T-helper 2 cell (primary cell): ENCODE data around the gene SLC4A2.
A peak's percentile ranks its signal among the peaks of the same experiment; 100 is the strongest.
"Not testable (repeated sequence)": the region's sequence is repeated elsewhere in the genome, so short reads cannot be mapped to it uniquely, and the experiment has no call there.

Experiments used
- DNase-seq, 5 experiments: peaks; one replicate each; pipeline versions ENCODE4 v3.0.0 to v3.0.0-alpha.2; 2012 to 2022
- total RNA-seq, 2 donors: gene quantifications; one replicate each; lab custom pipeline; 2026; lab: John Stamatoyannopoulos, UW

The SLC4A2 gene, protein sequence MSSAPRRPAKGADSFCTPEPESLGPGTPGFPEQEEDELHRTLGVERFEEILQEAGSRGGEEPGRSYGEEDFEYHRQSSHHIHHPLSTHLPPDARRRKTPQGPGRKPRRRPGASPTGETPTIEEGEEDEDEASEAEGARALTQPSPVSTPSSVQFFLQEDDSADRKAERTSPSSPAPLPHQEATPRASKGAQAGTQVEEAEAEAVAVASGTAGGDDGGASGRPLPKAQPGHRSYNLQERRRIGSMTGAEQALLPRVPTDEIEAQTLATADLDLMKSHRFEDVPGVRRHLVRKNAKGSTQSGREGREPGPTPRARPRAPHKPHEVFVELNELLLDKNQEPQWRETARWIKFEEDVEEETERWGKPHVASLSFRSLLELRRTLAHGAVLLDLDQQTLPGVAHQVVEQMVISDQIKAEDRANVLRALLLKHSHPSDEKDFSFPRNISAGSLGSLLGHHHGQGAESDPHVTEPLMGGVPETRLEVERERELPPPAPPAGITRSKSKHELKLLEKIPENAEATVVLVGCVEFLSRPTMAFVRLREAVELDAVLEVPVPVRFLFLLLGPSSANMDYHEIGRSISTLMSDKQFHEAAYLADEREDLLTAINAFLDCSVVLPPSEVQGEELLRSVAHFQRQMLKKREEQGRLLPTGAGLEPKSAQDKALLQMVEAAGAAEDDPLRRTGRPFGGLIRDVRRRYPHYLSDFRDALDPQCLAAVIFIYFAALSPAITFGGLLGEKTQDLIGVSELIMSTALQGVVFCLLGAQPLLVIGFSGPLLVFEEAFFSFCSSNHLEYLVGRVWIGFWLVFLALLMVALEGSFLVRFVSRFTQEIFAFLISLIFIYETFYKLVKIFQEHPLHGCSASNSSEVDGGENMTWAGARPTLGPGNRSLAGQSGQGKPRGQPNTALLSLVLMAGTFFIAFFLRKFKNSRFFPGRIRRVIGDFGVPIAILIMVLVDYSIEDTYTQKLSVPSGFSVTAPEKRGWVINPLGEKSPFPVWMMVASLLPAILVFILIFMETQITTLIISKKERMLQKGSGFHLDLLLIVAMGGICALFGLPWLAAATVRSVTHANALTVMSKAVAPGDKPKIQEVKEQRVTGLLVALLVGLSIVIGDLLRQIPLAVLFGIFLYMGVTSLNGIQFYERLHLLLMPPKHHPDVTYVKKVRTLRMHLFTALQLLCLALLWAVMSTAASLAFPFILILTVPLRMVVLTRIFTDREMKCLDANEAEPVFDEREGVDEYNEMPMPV
- total RNA-seq: 36.8 to 39.7 reads per million in 2 donors

DNA sequence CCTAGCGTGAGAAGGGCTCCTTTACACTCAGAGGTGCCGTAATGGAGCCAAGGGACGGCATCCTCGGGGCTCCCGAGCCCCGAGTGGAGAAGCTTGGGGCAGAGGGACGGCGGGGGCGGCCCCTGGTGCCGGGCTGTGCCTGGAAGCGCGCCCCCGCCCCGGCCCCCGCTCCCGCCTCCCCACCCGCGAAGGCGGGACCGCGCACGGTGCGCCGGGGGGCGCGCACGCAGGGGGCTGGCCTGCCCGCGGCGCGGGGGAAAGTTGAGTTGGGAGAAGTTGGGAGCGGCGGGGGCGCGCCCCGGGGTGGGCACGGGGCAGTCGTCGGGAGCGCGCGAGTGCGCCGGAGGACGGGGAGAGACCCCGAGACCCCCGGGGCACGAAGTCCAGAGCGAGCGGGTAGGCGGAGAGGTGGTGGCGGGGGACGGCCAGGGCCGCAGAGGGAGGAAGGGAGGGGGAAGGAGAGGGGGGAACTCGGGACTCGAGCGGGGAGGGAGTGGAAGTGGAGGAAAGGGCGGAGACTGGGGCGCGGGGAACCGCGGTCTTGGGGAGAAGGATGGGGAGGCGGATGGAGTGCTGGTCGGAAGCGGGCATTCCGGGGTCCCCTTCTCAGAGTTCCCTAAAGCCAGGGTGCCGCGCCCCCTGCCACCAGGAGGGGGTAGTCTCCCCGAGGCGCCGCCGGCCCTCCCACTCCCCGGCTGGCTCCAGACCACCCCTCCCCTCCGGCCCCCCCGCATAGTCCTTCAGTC, at the start of gene SLC4A2:
TSS of gene SLC4A2 (plus strand) at position 223 of the 746 bp plus-strand sequence. CDS start 2,399 bp downstream, outside the sequence.
- DNase-seq: peak; percentile 47 to 84 (median 60)

DNA sequence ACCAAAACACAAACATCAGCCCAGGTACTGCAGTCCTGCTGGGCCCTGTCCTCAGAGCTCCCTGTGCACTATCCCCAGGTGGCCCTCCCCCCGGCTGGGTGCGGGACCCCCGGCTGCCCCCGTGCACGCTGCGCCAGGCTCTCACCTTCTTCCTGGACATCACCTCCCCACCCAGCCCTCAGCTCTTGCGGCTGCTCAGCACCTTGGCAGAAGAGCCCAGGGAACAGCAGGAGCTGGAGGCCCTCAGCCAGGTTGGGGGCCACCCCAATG, 49.4 kb upstream of the SLC4A2 start:
- DNase-seq: no peak

- DNase-seq: peak in 1 of 5 experiments; percentile 71
Measured at GRCh38 chr7:151010307-151011096, 48.9 kb upstream of the SLC4A2 start.

DNA sequence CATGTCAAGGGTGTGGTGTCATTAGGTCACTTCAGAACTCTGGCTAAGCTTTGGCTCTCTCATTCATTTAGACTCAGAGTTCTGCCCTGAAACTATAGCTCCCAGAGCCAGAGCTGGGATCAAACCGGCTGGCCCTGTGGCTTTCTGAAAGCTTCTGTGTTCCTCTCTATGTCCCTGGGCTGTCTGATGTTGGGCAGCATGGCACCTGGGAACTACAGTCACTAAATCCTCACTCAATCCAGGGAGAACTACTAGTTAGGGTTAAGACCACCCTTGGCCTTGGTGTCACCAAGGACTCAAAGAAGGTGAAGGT, 48.3 kb upstream of the SLC4A2 start:
- DNase-seq: no peak

GRCh38 chr7:151011616-151012015, 47.8 kb upstream of the SLC4A2 start:
- not testable (repeated sequence) for DNase-seq

DNA sequence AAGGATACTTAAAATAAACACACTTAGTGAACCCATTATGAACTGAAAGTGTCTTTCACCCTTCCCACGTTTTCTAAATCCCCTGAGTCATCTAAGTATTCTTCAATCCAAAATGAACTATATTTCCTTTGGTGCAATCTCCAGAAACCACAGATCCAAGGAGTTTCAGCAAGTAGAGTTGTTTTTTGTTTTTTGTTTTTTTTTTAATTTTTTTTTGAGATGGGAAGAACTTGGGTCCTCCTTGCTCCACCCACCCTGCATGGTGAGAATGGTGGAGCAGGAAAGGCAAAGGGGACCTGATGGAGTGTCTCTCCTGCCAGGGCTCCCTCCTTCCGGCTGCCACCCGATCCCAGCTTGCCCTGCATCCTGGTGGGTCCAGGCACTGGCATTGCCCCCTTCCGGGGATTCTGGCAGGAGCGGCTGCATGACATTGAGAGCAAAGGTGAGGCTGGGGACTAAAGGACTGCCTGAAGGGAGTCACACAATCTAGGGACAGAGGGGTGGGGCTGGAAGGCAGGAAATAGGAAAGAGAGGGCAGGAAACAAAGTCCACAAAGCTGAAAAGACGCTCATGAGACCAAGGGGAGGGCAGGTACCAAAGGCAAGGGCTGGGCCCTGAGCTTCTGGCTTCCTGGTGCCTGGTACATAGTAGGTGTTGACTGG, 47.2 kb upstream of the SLC4A2 start:
- DNase-seq: no peak

DNA sequence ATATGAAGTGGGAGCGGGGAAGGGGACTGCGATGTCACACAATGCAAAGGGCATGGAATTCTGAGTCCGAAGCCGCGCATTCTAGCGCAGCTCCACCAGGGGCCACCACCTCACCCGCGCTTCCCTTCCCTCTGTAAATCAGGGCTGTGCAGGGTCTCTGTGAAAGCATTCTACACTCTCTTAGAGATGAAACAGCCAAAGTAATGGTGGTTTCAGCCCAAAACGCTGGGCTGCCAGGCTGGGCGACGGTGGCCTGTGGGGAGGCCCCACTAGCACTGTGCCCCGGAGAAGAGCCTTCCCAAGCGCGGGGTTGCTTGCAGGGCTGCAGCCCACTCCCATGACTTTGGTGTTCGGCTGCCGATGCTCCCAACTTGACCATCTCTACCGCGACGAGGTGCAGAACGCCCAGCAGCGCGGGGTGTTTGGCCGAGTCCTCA, 46.5 kb upstream of the SLC4A2 start:
- no peak for DNase-seq

DNA sequence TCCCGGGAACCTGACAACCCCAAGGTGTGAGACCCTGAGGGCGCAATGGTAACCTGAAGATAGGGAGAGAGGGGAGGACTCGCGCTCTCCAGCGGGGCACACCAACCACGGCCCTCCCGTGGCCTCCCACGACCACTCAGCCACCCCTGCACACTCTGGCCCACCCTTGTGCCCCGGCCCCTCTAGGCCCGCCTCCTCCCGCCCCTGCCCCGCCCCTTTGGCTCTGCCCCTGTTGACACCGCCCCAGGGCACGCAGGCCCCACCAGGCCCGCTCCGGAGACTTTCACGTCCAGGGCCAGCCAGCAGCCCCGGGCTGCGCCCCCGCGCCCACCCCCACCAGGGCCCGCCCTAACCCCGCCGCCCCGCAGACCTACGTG, 46.0 kb upstream of the SLC4A2 start:
- no peak for DNase-seq

DNA sequence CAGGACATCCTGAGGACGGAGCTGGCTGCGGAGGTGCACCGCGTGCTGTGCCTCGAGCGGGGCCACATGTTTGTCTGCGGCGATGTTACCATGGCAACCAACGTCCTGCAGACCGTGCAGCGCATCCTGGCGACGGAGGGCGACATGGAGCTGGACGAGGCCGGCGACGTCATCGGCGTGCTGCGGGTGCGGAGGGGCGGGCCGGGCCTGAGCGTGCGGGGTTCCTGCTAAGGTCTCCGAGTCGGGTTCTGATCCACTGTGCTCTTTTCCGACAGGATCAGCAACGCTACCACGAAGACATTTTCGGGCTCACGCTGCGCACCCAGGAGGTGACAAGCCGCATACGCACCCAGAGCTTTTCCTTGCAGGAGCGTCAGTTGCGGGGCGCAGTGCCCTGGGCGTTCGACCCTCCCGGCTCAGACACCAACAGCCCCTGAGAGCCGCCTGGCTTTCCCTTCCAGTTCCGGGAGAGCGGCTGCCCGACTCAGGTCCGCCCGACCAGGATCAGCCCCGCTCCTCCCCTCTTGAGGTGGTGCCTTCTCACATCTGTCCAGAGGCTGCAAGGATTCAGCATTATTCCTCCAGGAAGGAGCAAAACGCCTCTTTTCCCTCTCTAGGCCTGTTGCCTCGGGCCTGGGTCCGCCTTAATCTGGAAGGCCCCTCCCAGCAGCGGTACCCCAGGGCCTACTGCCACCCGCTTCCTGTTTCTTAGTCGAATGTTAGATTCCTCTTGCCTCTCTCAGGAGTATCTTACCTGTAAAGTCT, 45.5 kb upstream of the SLC4A2 start:
- peak; percentile 75 to 98 (median 94) for DNase-seq

- peak in 1 of 5 experiments; percentile 71 for DNase-seq
Measured at GRCh38 chr7:151014950-151015349, 44.4 kb upstream of the SLC4A2 start.

GRCh38 chr7:151015967-151016366, 43.4 kb upstream of the SLC4A2 start:
- no peak for DNase-seq

DNA sequence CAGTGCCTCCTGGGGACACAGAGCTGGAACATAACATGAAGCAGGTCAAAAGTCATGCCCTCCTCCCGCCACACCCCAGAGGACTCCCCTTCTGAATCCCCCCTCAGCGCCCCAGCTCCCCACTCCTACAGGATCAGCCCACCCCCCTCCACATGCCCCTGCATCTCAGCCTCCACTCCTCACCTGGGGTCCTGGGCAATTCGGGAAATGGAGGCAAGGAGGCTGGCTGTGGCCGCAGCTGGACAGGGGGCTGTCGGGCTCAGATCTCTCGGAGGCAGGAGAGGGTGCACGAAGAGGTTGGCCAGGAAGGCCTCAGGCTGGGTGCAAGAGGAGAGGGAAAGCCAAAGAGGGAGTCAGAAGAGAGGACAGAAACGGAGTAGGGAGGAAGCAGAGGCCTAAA, 42.9 kb upstream of the SLC4A2 start:
- DNase-seq: no peak

- no peak for DNase-seq
Measured at GRCh38 chr7:151016942-151017341, 42.4 kb upstream of the SLC4A2 start.

- peak in 1 of 5 experiments; percentile 18 for DNase-seq
Measured at GRCh38 chr7:151017370-151017952, 41.9 kb upstream of the SLC4A2 start.

DNA sequence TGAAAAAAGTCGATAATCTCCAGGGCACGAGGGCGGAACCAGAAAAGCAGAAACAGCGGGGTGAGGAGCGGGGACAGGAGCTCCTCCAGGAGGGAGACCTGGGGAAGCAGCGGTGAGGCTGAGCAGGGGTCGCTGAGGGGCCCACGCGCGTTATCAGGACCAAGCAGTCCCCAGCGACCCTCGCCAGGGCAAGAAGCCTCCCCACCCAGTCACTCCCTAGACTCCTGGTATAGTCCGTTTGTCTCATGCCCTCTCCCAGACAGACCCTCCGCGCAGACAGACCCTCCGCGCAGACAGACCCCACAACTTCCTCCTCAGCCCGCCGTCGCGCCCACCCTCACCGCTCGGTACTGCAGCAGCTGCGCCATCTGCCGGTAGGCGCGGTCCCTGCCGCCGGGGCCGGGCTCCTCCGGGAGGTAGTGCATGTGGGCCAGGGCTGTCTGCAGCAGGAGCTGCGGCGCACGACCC, 41.4 kb upstream of the SLC4A2 start:
- peak; percentile 68 to 77 (median 73) for DNase-seq

GRCh38 chr7:151018421-151019129, 40.8 kb upstream of the SLC4A2 start:
- peak in 3 of 5 experiments; percentile 32 to 75 (median 52) for DNase-seq

GRCh38 chr7:151019130-151019447, 40.3 kb upstream of the SLC4A2 start:
- DNase-seq: no peak

DNA sequence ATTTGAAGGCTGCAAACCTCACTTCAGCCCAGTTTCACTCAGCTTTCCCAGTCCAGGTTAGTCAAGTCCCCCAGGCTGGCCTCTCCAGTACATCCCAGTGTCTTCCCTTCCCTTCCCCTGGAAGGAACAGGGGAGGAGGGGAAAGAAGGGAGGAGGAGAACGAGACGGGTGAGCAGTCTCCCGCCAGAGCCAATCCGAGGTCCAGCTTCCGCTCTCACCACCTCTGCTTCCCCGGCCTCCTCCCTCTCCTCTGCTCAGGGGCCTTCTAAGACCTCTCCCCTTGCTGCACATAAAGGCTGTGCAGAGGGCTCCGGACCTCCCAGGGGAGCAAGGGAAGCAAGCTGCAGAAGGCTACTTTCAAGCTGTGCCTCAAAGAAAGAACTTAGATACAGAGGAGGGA, 39.2 kb upstream of the SLC4A2 start:
- DNase-seq: no peak

DNA sequence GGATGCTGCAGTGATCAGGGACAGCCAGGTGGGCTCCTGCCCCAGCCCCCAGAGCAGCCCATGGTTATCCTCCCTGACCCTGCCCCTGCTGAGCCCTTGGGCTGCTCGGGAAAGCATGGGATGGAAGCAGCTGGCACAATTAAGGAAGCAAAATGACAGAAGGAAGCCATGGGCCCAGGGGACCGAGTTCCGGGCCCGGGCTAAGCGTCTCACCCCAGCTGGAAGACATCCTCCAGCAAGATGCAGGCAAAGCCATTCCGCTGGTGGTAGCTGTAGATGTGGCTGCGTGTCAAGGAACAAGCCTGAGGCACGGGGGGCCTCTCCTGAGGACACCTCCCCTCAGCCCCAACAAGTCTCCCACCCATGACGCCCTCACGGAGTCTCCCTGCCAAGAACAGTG, 36.2 kb upstream of the SLC4A2 start:
- DNase-seq: no peak
